GM19324 (cell line): ENCODE results near the gene TEX14.
"Not testable (repeated sequence)": the region's sequence is repeated elsewhere in the genome, so short reads cannot be mapped to it uniquely, and the experiment has no call there.

Experiments
- ATAC-seq: cut with Tn5 transposase; IDR thresholded peaks from one replicate; pipeline ENCODE4 v1.9.1; 2021; ENCODE audit warnings: mild to moderate bottlenecking, moderate library complexity; ENCODE audit not compliant: unreplicated experiment, low FRiP score

TEX14 gene

DNA sequence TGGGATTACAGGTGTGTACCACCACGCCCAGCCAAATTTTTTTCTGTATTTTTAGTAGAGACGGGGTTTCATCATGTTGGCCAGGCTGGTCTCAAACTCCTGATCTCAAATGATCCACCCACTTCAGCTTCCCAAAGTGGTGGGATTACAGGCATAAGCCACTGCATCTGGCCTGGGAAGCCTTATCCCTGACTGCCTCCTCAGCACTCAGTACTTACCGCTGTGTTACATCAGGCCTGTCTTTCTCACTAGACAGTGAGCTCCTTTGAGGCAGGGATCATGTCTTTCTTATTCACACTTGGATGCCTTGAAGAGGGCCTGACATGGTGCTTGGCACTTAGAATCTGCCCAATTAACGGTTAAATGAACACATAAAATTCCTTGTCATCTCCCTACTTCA, 121.1 kb downstream of the TEX14 start:
- no peak for ATAC-seq

DNA sequence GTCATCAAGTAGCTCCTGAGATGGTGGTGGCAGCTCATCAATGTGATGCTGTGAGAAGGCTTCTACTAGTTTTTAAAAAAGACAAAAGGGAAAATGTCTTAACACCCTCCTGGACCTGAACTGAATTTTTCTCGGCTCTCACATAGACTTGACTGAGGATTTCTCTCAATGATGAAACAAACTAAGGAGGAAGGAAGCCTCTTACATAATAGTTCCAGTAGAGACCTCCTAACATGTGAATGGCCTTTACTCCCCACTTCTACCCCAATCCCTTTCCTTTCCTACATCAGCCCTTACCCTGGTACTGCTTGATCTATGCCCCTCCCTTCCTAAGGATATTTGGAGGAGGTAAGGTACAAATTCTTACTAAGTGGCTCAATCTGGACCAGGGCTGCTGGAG, 122.6 kb downstream of the TEX14 start:
- no peak for ATAC-seq

DNA sequence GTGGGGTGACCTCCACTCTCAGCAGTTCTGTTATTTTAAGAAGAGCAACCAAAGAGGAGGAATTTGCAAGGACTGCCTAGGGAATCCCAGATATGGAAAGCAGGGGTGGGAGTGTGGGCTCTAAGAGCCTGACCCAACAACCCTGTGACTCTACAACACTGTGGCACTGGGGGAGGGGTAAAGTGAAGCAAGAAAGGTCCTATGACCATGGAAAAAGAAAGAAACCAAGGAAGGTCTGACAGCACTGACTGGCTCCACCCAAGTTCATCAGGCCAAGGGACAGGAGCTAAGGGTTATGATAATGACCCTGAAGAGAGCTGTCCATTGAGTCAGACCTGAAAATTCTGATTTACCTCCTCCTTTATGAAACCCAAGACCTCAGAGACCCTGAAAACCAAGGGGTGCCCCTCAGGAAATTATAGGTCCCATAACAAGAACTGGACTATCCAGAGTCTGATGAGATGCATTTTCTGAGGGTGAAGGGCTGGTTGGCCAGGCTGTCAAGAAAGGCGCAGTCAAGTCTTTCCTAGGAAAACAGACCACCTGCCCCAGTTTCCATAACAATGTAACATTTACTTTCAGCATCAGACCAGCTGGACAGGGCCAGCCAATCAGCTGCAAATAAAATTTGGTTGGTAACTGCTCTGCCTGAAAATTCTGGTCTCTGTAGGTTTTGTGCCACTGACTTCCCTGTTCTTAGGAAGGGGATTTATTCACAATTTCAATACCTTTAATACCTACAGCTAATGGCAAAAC, 123.6 kb downstream of the TEX14 start:
- ATAC-seq: no peak

DNA sequence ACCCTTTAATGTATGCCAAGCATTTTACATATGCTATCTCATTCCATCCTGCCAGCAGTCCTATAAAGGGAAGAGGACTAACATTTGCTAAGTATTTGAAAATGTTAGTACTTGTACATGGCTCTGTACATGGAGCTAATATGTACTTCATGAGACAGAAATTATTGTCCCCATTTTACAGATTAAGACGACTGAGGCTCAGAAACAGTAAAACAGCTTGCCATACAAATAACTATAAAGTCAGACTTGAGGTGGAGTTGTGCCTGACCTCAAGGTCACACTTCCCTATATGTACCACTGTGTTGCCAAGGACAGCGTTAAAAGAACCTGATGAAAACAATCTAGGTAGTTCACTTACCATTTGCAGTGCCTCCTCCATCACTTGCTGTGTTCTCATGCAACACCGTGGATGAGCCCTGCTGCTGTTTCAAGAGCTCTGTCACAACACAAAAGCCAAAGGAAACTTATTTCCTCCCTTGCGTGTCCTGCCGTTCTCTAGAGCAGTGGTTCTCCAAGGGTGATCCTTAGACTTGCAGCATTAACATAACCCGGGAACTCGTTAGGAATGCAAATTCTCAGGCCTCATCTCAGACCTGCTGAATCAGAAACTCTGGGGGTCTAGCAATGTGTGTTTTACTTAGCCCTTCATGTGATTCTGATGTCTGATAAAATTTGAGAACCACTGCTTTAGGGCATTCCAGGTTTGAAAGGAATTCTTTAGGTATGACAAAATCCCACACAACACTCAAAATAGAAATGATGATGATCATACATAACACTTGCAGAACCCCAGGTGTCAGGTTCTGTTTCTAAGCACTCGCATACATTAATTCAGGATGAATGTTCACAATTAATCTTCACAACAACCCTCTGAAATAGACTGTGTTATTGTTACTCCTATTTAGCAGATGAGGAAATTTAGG, 126.2 kb downstream of the TEX14 start:
- ATAC-seq: no peak

DNA sequence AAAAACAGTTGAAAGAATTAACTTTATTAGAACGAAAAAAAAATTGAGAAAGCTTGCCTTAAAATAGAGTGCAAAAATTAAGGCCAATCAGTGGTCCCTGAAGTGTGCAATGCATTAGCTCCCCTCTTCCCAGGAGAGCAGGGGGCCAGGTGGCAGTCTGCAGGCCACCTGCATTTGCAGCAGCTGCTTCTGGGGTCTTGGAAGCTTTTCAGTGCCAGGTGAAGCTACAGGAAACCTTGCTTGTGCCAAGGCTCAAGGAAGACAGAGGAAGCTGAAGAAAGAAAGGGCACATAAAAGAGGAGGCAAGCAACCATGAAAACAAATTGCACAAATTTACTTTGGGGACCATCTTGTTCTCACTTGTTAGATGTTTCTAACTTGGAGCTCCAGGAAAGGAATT, 126.9 kb downstream of the TEX14 start:
- ATAC-seq: no peak

DNA sequence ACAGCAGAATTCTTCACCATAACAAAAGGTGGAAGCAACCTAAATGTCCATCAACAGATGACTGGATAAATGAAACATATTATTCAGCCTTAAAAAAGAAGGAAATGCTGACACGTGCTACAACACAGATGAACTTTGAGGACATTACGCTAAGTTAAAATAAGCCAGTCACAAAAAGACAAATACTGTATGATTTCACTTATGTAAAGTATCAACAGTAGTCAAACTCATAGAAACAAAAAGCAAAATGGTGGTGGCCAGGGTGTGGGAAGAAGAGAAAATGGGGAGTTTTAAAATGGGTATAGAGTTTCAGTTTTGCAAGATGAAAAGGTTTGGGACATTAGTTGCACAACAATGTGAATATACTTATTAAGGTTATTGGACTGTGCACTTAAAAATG, 127.6 kb downstream of the TEX14 start:
- no peak for ATAC-seq

DNA sequence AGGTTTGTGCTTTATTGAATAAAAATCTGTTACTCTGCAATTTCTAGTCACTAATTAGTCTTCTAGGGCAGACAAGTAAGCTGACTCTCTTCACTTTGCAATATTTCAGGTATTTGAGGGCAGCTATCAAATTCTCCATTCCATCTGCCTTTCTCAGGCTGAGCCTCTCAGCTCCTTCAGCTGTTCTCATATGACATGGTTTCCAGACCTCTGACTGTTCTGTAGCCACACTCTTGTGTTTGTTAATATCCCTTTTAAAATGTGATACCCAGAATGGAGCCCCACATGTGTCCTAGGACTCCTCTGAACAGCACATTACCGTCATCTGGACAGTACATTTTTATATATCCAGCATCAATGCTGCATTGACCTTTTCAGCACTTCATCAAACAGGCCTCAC, 131.3 kb downstream of the TEX14 start:
- no peak for ATAC-seq

DNA sequence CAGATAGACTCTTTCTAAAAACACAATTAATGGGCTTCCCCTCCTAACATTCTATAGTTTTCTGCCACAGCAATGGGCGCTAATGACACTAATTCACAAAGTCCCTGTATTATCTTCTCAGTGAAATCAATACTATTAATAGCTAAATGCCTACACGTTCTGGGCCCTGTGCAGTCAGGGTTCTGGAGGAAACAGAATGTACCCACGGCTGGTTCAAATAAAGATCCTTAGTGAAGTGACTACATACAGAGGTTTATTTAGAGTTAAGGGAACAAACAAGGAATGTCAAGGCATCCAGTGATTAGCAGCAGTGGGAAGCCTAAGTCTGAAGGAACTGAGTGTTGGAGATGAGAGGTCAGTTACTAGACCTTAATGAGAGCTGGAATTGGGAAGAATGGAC, 133.9 kb downstream of the TEX14 start:
- no peak for ATAC-seq

DNA sequence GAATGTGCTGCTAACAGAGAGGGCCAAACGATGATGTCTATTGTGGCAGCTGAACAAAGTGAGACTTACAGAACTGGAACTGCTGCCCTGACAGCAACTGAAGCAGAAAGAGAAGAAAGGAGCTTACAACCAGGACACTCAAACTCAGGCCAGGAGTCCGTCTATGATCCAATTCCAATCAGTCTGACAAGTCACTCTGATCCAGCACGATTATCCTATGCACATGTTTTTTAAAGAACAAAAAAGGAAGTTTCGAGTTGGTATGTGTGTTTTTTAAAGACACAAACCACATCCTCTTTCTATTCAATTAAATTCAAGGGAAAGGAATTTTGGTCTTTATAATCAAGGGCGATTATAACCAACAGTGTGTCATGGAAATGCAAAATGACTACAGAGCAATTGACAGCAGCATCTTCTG, 135.0 kb downstream of the TEX14 start:
- ATAC-seq: no peak

DNA sequence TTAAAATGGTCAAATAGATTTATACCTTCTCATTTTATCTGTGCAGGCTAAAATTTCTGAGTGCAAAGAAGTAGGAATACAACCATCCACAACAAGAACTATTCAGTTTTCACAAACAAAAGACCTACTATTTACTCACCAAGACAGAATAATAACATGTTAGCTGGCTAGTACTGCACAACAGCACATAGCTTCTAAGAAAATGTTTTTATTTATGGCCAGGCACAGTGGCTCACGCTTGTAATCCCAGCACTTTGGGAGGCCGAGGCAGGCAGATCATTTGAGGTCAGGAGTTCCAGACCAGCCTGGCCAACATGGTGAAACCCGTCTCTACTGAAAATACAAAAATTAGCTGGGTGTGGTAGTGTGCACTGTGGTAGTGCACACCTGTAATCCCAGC, 136.7 kb downstream of the TEX14 start:
- ATAC-seq: not testable (repeated sequence)

DNA sequence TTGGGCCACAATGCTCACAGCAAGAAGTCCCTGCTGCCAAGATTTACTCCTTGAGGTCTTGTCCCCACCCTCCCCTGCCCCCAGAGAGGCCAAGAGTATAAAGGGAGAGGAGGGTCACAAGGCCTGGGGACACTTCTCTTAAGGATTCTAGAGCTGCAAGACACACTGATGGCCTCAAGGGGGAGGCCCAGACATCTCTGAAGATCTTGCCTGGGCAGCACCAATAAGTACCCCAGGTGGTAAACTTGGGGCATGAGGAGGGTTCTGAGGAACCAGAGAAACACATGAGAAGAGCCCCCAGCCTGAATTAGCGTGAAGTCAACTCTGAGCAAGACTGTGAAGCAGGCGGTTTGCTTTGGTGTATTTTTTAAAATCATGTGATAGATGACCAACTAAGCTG, 150.6 kb downstream of the TEX14 start:
- no peak for ATAC-seq

DNA sequence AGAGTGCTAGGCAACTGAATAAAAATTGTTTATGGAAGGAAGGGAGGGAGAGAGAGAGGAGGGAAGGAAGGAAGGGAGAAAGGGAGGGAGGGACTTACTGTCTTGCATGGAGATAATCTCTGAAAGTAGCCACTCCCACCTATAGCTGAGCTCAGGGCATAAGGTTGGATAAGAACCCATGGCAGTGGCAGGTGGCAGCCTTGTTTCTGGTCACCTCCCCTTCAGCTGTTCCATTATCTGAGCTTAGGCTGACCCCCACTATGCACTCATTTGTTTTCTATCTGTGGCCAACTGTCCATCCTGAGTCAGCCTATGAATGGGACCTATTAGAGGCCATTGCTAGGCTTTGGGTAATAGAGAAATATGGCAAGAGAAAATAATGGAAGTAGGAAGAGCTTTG, 152.1 kb downstream of the TEX14 start:
- ATAC-seq: no peak

DNA sequence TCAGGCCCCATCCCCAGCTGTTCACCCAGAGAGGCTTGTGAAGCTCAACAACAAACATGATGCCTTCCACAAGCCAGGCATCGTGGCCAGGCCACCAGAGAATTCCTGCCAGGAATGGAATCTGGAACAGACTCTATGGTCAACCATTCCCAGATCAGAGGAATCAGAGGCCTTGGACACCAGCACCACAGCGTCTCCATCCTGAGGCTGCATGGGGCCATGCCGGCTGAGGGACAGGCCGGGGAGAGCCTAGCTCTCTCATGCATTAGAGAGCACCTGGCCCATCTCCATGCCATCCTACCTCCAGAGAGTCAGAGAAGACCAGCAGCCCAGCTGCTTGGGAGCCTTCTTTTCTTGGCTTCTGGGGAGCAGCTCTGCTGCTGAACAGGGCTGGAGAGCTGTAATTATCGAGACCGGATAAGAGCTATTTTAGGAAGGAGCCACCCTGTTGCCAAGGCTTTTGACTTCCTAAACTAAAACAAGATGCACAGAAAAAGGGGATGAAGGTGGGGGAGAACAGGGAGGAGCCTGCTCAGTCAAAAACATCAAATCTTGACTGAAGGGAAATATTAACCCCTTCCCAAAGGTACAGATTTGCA, 152.9 kb downstream of the TEX14 start:
- no peak for ATAC-seq

DNA sequence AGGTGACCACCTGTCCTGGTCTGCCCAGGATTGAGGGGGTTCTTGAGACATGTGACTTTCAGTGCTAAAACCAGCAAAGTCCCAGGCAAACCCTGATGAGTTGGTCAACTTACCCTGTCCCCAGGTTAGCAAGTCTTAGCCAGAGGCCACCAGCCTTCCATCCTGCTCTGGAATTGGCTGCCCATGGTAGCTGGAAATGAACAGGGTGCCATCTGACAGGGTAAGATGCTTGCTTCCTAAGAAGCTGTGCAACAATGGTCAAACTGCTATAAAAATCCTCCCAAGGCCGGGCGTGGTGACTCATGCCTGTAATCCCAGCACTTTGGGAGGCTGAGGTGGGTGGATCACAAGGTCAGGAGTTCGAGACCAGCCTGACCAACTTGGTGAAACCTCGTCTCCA, 154.6 kb downstream of the TEX14 start:
- no peak for ATAC-seq

DNA sequence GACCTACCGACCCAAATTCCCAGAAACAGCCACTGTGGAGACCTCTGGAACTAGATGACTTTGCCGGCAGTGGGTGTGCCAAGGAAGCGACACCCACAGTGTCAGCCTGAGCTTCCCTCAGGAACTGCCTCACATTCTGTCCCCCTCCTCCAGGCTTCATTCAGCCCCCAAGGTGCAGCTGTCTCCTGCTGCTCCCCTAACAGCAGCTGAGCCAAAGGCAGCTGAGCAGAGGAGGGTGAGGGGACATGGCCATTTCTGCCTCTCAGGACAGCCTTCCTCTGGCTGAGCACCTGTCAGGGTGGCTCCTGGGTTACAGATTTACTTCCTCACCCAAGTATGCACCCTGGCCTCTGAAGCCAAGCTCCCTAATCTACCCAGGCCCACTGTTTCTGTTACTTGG, 155.3 kb downstream of the TEX14 start:
- no peak for ATAC-seq

DNA sequence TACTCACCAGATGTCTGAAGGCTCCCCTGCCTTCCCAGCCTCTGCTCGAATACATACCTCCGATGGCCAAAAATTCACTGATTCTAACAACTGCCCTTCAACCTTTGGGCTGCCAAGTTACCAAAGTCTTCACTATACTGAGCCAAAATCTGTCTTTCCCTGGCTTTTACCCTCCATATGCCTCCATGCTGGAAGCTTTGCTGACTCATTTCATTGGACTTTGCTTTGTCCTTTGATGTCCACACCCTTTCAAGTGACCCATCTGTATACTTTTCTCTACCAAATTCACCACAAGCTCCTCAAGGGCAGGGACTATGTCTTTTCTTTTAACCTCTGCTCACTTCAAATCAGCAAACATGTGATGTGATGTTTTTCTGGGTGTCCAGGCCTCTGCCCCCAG, 156.4 kb downstream of the TEX14 start:
- no peak for ATAC-seq

DNA sequence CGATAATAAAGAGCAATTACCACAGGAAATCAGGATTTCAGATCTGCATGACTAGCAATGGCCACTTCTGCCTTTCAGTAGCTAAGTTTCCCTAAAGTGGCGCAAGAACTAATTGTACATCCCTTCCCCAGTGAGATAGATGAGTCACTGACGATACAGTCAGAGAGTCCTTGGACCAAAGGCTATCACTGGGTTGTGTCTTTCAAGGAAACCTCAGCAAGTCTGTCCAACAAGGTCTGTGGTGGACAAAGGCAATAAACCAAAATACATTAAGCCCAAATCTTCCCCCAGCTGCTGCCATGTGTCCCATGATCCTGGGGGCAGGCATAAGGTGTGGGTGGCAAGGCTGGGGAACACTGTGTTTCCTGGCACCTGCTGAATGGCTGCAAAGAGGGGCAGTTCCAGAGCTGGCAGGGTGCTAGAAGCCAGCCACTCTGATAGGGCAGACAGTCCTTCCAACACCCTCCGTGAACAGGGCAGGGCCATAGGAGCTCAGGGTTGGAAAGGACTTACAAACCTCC, 156.9 kb downstream of the TEX14 start:
- no peak for ATAC-seq

DNA sequence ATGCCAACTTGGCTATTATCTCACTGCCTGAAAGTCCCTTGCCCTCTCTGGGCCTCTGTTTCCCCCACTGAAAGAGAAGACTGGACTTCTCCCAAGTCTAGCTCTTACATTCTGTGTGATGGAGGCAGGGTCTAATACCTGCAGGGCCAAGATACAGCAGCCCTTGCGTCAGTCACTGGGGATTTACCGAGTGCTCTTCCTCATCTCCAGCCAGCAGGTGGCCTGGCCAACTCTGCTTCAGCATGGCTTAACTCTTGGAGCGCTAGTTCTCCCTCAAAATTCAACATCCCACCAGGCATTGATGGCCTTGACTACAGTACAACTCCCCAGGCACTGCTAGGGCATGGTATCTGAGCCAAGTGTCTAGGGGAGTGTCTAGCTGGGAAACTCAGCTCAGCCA, 157.5 kb downstream of the TEX14 start:
- no peak for ATAC-seq

DNA sequence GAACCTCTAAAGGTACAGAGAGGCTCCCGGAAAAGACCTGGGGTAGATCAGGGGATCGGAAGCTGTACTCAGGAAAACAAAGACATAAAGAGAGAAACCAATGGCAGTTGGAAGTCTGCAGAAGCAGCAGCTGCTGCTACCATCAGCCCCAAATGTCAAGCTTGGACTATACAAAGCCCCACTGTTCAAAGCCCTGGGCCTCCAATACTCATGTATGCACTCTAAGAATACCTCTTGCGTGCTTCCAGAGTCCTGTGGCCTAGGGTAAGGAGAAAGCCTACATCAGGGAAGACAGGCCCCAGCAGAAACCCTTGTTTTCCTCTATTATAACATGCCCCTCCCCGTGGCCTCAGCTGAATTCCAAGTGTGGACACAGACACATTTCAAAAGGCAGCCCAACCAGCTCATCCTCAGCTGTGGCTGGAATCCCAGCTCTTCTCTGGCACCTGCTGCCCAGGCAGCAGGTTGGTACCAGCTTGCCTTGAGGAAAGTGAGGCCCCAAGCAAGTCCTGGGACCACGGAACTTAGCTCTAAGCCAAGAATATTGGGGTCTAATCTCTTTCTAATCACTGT, 158.1 kb downstream of the TEX14 start:
- ATAC-seq: no peak

DNA sequence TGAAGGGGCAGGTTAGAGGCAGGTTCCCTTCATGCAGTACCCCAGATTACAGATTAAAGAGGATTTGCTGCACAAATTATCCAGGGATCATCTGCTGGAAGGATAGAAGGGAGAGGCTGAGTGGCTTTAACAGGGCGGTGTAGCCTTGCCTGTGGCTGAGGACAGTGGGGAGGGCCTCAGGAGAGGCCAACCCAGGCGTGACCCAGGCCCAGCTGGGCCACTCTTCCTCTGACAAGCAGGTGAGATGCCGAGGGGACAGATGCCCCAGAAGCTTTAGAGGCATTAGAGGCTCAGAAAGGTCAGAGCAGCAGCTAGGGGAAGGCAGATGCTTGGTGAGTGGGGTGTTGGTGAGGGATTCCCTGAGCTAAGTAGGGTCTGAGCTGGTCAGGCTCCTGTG, 159.3 kb downstream of the TEX14 start:
- no peak for ATAC-seq
